Gastrocnemius medialis (tissue), 4 donors: ENCODE data around the gene FALEC. TPM values are rescaled to one million over a fixed set of nuclear protein-coding genes. Genes with fewer than 3 reads are reported as not detected.

ENCODE experiments used
- ATAC-seq, 2 donors: fragments of 150-250 bp; one replicate each; pipeline ENCODE4 v1.9.1; 2016
- DNase-seq, 2 donors: peaks; one replicate each; pipeline ENCODE4 v3.0.0-alpha.2; 2019
- H3K27ac ChIP-seq, 4 donors: fragments of 200-600 bp; sonication (generic); 1 replicate in 1 of 4; 2 replicates in 3 of 4; pipeline ENCODE4 v1.5.1; 2016 to 2018; ENCODE audit warnings: mild to moderate bottlenecking in 2 of 4, moderate library complexity in 1 of 4
- H3K27me3 ChIP-seq, 3 donors: fragments of 200-600 bp; sonication (generic) in 2 of 3; 1 replicate in 1 of 3; 2 replicates in 2 of 3; pipeline versions ENCODE4 v1.5.1 to v1.6.0; 2016 to 2019; ENCODE audit warnings: mild to moderate bottlenecking in 1 of 3, moderate library complexity in 1 of 3
- H3K36me3 ChIP-seq, 2 donors: fragments of 200-600 bp; sonication (generic) in 1 of 2; one replicate each; pipeline ENCODE4 v1.5.1; 2017 to 2018
- H3K4me1 ChIP-seq, 2 donors: fragments of 200-600 bp; sonication (generic) in 1 of 2; one replicate each; pipeline ENCODE4 v1.5.1; 2016 to 2017; ENCODE audit warnings: mild to moderate bottlenecking in 2 of 2
- H3K4me3 ChIP-seq, 4 donors: fragments of 200-600 bp; sonication (generic) in 3 of 4; 1 replicate in 1 of 4; 2 replicates in 3 of 4; pipeline ENCODE4 v1.5.1; 2016 to 2019; ENCODE audit warnings: mild to moderate bottlenecking in 2 of 4
- H3K9me3 ChIP-seq, 3 donors: fragments of 200-600 bp; sonication (generic) in 2 of 3; 1 replicate in 1 of 3; 2 replicates in 2 of 3; pipeline ENCODE4 v1.5.1; 2016 to 2019
- POLR2A ChIP-seq, 2 donors: fragments of 450-650 bp; IDR thresholded peaks; one replicate each; pipeline ENCODE4 v1.6.1; 2017; ENCODE audit warnings: antibody characterized with exemption in 2 of 2, mild to moderate bottlenecking in 2 of 2, moderate library complexity in 2 of 2
- in situ Hi-C, 4 donors: fragments of 200-750 bp; cut with MboI; loops; one replicate each; pipeline versions ENCODE4 v1.15.0 to v1.8.0; 2017; ENCODE audit warnings: low sequenced_read_pairs in 4 of 4
- intact Hi-C: fragments of 100-400 bp; cut with DNase I; formaldehyde crosslinking; loops from one replicate; pipeline ENCODE4 v1.15.1; 2023; ENCODE audit warnings: low total_unique reads
- total RNA-seq, 4 donors: library from RNA; depleted of rRNA; stranded (reverse); fragments of >200 nt; gene quantifications; one replicate each; pipeline versions ENCODE4 v1.1.0 to v1.2.3, GENCODE V29; 2016
- TF ChIP-seq, protein P1 (sequence below), 5 experiments: fragments of 450-650 bp in 3 of 5; fragments of 200-600 bp in 2 of 5; sonication (generic) in 2 of 5; IDR thresholded peaks in 4 of 5; conservative IDR thresholded peaks in 1 of 5; 1 replicate in 4 of 5; 2 replicates in 1 of 5; pipeline ENCODE4 v1.5.1; 2016 to 2019; ENCODE audit warnings: antibody characterized with exemption in 5 of 5, mild to moderate bottlenecking in 3 of 5, moderate library complexity in 3 of 5

FALEC gene
- total RNA-seq = not detected

DNA sequence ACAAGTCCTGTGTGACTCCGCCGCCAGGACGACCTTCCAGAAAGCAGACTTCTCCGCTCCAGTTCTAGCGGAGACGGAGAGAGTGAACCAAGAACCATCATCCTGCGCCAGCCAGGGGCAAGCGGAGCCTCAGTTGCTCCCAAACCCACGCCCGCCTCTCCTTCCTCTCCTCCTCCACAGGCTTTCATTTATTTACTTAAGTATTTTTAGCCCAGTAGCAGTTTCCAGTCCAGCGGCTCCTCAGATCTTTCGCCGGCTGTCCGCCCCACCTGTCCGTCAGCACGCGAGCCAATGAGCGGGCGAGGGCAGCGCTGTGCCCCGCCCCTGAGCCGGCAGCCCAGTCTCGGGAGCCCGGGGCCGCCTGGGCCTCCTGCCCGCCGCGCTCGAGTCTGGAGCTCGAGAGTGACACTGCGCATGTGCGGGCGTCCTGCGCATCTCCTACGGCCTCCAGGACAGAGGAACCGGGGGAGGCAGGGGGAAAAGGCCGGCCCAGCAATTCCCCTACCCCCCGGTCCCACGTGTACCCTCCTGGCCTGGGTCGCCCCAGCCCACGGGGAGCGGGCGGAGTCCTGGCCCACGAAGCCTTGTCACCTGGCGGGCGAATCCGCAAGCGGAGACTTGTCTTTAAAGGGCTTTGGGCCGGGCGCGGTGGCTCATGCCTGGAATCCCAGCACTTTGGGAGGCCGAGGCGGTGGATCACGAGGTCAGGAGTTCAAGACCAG, at the start of gene FALEC:
Gene FALEC, plus strand, starts transcription at position 425 of the 722 bp plus-strand sequence.
- ATAC-seq (peak; percentile 92 to 95), DNase-seq (peak; percentile 95 to 98)
- intact Hi-C loops (loop anchor here (2.0 to 10.0 kb wide), 2 partner anchors 29 to 151 kb away; partner anchors contain the start of genes RPRD2 and TARS2), in situ Hi-C loops (no loop called here)
- Histone ChIP-seq H3K4me1 (peaks cover 6 to 14% of the 10 kb centered on the region in 2 donors), H3K27ac (peak within 1 kb of the TSS; percentile 87 to 94 (median 92)), H3K9me3 (no peaks in the 10 kb centered on the region), H3K36me3 (peaks cover 0 to 12% of the 10 kb centered on the region in 2 donors), H3K27me3 (no peaks in the 10 kb centered on the region), H3K4me3 (peak within 1 kb of the TSS; percentile 56 to 79 (median 67))
- peak; percentile 35 to 86 for TF ChIP-seq POLR2A (IDR thresholded peaks at IDR 0.05)
- TF ChIP-seq, protein P1, sequence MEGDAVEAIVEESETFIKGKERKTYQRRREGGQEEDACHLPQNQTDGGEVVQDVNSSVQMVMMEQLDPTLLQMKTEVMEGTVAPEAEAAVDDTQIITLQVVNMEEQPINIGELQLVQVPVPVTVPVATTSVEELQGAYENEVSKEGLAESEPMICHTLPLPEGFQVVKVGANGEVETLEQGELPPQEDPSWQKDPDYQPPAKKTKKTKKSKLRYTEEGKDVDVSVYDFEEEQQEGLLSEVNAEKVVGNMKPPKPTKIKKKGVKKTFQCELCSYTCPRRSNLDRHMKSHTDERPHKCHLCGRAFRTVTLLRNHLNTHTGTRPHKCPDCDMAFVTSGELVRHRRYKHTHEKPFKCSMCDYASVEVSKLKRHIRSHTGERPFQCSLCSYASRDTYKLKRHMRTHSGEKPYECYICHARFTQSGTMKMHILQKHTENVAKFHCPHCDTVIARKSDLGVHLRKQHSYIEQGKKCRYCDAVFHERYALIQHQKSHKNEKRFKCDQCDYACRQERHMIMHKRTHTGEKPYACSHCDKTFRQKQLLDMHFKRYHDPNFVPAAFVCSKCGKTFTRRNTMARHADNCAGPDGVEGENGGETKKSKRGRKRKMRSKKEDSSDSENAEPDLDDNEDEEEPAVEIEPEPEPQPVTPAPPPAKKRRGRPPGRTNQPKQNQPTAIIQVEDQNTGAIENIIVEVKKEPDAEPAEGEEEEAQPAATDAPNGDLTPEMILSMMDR (IDR thresholded peaks at IDR 0.05 in 4 of 5, conservative IDR thresholded peaks at IDR 0.05 in 1 of 5) = no peak

DNA sequence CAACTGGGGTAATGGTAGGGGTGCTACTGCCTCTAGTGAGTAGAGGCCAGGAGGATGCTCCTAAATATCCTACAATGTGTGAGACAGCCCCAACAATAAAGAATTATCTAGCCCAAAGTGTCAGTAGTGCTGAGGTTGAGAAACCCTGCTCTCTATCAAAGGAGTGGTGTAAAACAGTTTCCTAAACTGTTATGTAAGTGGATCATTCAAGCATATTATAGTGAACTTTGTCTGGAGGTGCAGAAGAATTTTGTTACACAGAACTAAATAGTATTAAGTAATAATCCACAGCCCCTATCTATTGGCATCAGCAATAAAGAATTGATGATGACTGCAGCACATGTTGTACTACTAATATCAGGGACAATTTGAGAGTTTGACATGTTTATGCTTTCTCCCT, 48.6 kb upstream of the FALEC start:
- intact Hi-C loops (no loop called here), in situ Hi-C loops (loop anchor here in 3 of 4 donors (10.0 kb wide), 2 partner anchors 68 to 148 kb away; no protein-coding TSS in a partner anchor)
- TF ChIP-seq, protein P1 (IDR thresholded peaks at IDR 0.05 in 4 of 5, conservative IDR thresholded peaks at IDR 0.05 in 1 of 5) = no peak
- TF ChIP-seq POLR2A (IDR thresholded peaks at IDR 0.05) = no peak
- DNase-seq = no peak
- no peak overlapping the region for H3K4me3 ChIP-seq
- no peaks in the 10 kb centered on the region for H3K27me3 ChIP-seq
- no peak for ATAC-seq
- H3K4me1 ChIP-seq = peaks cover 0 to 9% of the 10 kb centered on the region in 2 donors
- H3K36me3 ChIP-seq = peaks cover 0 to 48% of the 10 kb centered on the region in 2 donors
- no peaks in the 10 kb centered on the region for H3K9me3 ChIP-seq
- H3K27ac ChIP-seq = no peak overlapping the region

DNA sequence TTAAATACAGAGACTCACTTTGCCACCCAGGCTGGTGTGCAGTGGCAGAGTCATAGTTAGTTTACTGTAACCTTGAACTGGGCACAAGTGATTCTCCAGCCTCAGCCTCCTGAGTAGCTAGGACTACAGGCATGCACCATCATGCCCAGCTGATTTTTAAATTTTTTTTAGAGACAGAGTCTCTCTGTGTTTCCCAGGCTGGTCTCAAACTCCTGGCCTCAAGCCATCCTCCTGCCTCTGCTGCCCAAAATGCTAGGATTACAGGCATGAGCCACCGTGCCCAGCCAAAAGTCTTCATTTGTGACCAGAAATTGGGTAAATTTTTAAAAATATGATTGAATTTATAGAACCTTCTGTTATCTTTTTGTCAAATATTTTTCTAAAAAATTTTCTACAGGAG, 46.3 kb upstream of the FALEC start:
- Histone ChIP-seq H3K36me3 (peaks cover 0 to 49% of the 10 kb centered on the region in 2 donors), H3K4me1 (peaks cover 16 to 27% of the 10 kb centered on the region in 2 donors), H3K27ac (peak overlapping the region in 3 of 4 donors; percentile 10 to 49 (median 35)), H3K4me3 (no peak overlapping the region), H3K27me3 (no peaks in the 10 kb centered on the region), H3K9me3 (no peaks in the 10 kb centered on the region)
- ATAC-seq = no peak
- in situ Hi-C loops (loop anchor here in 3 of 4 donors (10.0 kb wide), 2 partner anchors 66 to 146 kb away; no protein-coding TSS in a partner anchor), intact Hi-C loops (no loop called here)
- TF ChIP-seq, protein P1 (IDR thresholded peaks at IDR 0.05 in 4 of 5, conservative IDR thresholded peaks at IDR 0.05 in 1 of 5) = no peak
- no peak for TF ChIP-seq POLR2A (IDR thresholded peaks at IDR 0.05)
- no peak for DNase-seq

DNA sequence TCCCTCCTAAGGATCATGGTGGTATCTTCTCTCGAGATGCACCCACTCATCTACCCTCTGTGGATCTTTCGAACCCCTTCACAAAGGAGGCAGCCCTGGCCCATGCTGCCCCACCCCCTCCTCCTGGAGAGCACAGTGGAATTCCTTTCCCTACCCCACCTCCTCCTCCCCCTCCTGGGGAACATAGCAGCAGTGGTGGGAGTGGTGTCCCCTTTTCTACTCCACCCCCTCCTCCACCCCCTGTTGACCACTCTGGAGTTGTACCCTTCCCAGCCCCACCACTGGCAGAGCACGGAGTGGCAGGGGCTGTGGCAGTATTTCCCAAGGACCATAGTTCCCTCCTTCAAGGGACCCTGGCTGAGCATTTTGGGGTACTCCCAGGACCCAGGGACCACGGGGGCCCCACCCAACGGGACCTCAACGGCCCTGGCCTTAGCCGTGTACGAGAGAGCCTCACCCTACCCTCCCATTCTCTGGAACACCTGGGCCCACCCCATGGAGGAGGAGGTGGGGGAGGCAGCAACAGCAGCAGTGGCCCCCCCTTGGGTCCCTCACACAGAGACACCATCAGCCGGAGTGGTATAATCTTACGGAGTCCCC, 42.9 kb upstream of the FALEC start:
- no peak for ATAC-seq
- Histone ChIP-seq H3K4me3 (no peak overlapping the region), H3K9me3 (no peaks in the 10 kb centered on the region), H3K4me1 (peaks cover 48 to 58% of the 10 kb centered on the region in 2 donors), H3K27me3 (no peaks in the 10 kb centered on the region), H3K36me3 (peaks cover 0 to 32% of the 10 kb centered on the region in 2 donors), H3K27ac (peak overlapping the region; percentile 82 to 86 (median 84))
- intact Hi-C loops = no loop called here
- DNase-seq = no peak
- in situ Hi-C loops = no loop called here
- no peak for TF ChIP-seq POLR2A (IDR thresholded peaks at IDR 0.05)
- TF ChIP-seq, protein P1 (IDR thresholded peaks at IDR 0.05 in 4 of 5, conservative IDR thresholded peaks at IDR 0.05 in 1 of 5) = no peak
